A673 (cell line): ENCODE results near the gene RBX1.
A peak's percentile ranks its signal among the peaks of the same experiment; 100 is the strongest.

ENCODE experiments used
- CTCF ChIP-seq: fragments of 300-800, 200-600 bp; sonication (generic); conservative IDR thresholded peaks from 2 replicates; pipeline ENCODE4 v1.5.1; 2017; ENCODE audit warnings: low read depth, mild to moderate bottlenecking, antibody characterized with exemption, low read length, moderate library complexity, mixed read lengths
- EZH2 ChIP-seq: fragments of 200-600 bp; sonication (generic); IDR thresholded peaks from 2 replicates; pipeline ENCODE4 v1.6.1; 2017; ENCODE audit warnings: borderline replicate concordance, low read depth, mild to moderate bottlenecking, mixed read lengths, antibody characterized with exemption, low read length; ENCODE audit not compliant: poor library complexity, severe bottlenecking

- TF ChIP-seq EZH2 = no peak
- peak; percentile 76 for TF ChIP-seq CTCF
Measured at GRCh38 chr22:40922484-40923303, 28.5 kb upstream of the RBX1 start.
